ENCODE data around the gene DDX20. TPM values are rescaled to one million over a fixed set of nuclear protein-coding genes. Genes with fewer than 3 reads are reported as not detected.
"Not testable (repeated sequence)": the region's sequence is repeated elsewhere in the genome, so short reads cannot be mapped to it uniquely, and the experiment has no call there.

The DDX20 gene
- polyA plus RNA-seq, 1 experiment = 12.3 TPM

DNA sequence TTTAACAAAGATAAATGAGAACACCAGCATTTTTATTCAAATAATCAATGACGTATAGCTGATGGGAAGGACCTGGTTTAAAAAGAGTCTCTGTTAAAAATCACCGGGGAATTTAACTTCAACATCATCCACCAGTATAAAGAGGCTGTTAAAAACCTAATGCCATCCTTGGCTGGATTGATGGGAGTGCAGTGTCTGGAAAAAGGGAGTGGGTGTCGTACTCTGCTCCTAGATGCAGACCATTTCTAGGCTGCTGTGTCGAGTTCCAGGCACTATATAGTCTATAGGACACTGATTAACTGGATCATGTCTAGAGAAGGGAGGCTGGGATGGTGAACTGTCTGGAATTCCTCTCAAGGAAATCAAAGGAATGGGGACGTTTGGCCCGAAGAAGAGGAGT, 36.1 kb downstream of the DDX20 start:
- Histone ChIP-seq H3K27ac (ENCODE audit: low read depth, low read length) (no peak overlapping the region), H3K27me3 (ENCODE audit: control insufficient read depth, insufficient read depth, low read length) (peaks cover 19% of the 10 kb centered on the region), H3K9me3 (ENCODE audit: control insufficient read depth, insufficient read depth, low read length) (no peaks in the 10 kb centered on the region), H3K4me3 (ENCODE audit: low read depth, low read length) (no peak overlapping the region)
- TF ChIP-seq, protein P1, sequence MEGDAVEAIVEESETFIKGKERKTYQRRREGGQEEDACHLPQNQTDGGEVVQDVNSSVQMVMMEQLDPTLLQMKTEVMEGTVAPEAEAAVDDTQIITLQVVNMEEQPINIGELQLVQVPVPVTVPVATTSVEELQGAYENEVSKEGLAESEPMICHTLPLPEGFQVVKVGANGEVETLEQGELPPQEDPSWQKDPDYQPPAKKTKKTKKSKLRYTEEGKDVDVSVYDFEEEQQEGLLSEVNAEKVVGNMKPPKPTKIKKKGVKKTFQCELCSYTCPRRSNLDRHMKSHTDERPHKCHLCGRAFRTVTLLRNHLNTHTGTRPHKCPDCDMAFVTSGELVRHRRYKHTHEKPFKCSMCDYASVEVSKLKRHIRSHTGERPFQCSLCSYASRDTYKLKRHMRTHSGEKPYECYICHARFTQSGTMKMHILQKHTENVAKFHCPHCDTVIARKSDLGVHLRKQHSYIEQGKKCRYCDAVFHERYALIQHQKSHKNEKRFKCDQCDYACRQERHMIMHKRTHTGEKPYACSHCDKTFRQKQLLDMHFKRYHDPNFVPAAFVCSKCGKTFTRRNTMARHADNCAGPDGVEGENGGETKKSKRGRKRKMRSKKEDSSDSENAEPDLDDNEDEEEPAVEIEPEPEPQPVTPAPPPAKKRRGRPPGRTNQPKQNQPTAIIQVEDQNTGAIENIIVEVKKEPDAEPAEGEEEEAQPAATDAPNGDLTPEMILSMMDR (IDR thresholded peaks at IDR 0.05; ENCODE audit: low read depth, low read length) = no peak
- ChIA-PET CTCF (interaction anchor here (1.3 kb wide), 1 partner anchor 578 kb away, joined by 3 read pairs; no protein-coding TSS in a partner anchor), POLR2A (no interaction called here)
- DNase-seq (ENCODE audit: low read depth, low spot score) = no peak

GRCh38 chr1:111792249-111792648, 36.5 kb downstream of the DDX20 start:
- DNase-seq (ENCODE audit: low read depth, low spot score) = no peak
- POLR2A ChIA-PET = interaction anchor here (0.7 kb wide), 1 partner anchor 35 kb away, joined by 3 read pairs; no protein-coding TSS in a partner anchor
- CTCF ChIA-PET = interaction anchor here (1.3 kb wide), 1 partner anchor 577 kb away, joined by 3 read pairs; no protein-coding TSS in a partner anchor
- no peaks in the 10 kb centered on the region for H3K9me3 ChIP-seq (ENCODE audit: control insufficient read depth, insufficient read depth, low read length)
- peaks cover 20% of the 10 kb centered on the region for H3K27me3 ChIP-seq (ENCODE audit: control insufficient read depth, insufficient read depth, low read length)
- TF ChIP-seq, protein P1 (IDR thresholded peaks at IDR 0.05; ENCODE audit: low read depth, low read length) = no peak
- no peak overlapping the region for H3K4me3 ChIP-seq (ENCODE audit: low read depth, low read length)
- no peak overlapping the region for H3K27ac ChIP-seq (ENCODE audit: low read depth, low read length)

DNA sequence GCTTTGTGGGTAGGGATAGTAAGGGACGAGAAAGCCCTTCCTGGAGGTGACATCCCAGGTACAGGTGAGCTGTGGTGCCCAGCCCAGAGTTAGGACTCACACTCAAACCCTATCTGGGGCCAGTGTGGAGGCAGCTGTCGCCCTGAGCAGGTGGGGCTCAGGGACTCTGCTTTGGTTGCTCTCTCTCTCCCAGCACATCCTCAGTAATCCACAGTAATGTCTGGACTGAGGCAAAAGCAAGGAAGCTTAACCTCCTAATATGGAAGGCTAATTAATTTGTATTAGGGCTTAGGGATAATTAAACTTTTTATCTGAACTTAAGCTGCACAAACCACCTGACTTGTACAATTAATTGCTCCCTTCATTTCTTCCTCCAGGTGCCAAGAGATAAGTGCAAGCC, 38.2 kb downstream of the DDX20 start:
- H3K4me3 ChIP-seq (ENCODE audit: low read depth, low read length) = no peak overlapping the region
- TF ChIP-seq, protein P1 (IDR thresholded peaks at IDR 0.05; ENCODE audit: low read depth, low read length) = no peak
- H3K27ac ChIP-seq (ENCODE audit: low read depth, low read length) = no peak overlapping the region
- CTCF ChIA-PET = no interaction called here
- DNase-seq (ENCODE audit: low read depth, low spot score) = no peak
- H3K27me3 ChIP-seq (ENCODE audit: control insufficient read depth, insufficient read depth, low read length) = peaks cover 9% of the 10 kb centered on the region
- POLR2A ChIA-PET = no interaction called here
- H3K9me3 ChIP-seq (ENCODE audit: control insufficient read depth, insufficient read depth, low read length) = no peaks in the 10 kb centered on the region

DNA sequence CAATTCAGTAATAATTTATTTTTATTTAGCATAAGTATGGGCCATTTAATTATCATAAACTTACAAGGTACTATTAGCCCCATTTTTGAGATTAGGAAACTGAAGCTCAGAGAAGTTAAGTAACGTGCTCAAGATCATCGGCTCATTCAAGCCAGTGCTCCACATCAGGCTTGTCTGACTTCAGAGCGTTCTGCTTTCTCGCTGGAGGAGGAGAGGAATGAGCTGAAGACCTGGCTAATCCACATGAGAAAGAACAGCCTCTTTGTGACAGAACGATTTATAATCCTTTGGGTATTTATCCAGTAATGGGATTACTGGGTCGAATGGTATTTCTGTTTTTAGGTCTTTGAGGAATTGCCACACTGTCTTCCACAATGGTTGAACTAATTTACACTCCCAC, 39.7 kb downstream of the DDX20 start:
- ChIA-PET CTCF (no interaction called here), POLR2A (no interaction called here)

GRCh38 chr1:111798580-111798979, 42.9 kb downstream of the DDX20 start:
- H3K27ac ChIP-seq (ENCODE audit: low read depth, low read length) = no peak overlapping the region
- ChIA-PET POLR2A (no interaction called here), CTCF (no interaction called here)
- no peak for DNase-seq (ENCODE audit: low read depth, low spot score)
- TF ChIP-seq, protein P1 (IDR thresholded peaks at IDR 0.05; ENCODE audit: low read depth, low read length) = no peak
- H3K9me3 ChIP-seq (ENCODE audit: control insufficient read depth, insufficient read depth, low read length) = no peaks in the 10 kb centered on the region
- no peak overlapping the region for H3K4me3 ChIP-seq (ENCODE audit: low read depth, low read length)
- H3K27me3 ChIP-seq (ENCODE audit: control insufficient read depth, insufficient read depth, low read length) = peaks cover 11% of the 10 kb centered on the region

More for the DNA sequence above, 39.7 kb downstream of the DDX20 start:
- peaks cover 6% of the 10 kb centered on the region for H3K27me3 ChIP-seq (ENCODE audit: control insufficient read depth, insufficient read depth, low read length)
- no peak for DNase-seq (ENCODE audit: low read depth, low spot score)
- H3K27ac ChIP-seq (ENCODE audit: low read depth, low read length) = no peak overlapping the region
- H3K4me3 ChIP-seq (ENCODE audit: low read depth, low read length) = no peak overlapping the region
- TF ChIP-seq, protein P1 (IDR thresholded peaks at IDR 0.05; ENCODE audit: low read depth, low read length) = no peak
- no peaks in the 10 kb centered on the region for H3K9me3 ChIP-seq (ENCODE audit: control insufficient read depth, insufficient read depth, low read length)

DNA sequence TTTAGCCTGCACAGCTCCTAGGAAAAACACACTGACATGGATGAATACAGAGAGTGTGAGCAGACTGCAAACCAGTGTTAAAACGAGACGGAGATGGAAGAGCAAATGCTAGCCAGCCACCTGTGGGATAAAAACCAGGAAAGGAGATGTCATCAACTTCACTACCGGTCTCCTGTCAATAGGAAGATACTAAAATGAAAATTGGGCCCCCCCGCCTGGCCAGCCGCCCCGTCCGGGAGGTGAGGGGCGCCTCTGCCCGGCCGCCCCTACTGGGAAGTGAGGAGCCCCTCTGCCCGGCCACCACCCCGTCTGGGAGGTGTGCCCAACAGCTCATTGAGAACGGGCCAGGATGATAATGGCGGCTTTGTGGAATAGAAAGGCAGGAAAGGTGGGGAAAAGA, 44.0 kb downstream of the DDX20 start:
- CTCF ChIA-PET; POLR2A ChIA-PET; H3K4me3 ChIP-seq (ENCODE audit: low read depth, low read length); H3K27ac ChIP-seq (ENCODE audit: low read depth, low read length); DNase-seq (ENCODE audit: low read depth, low spot score); H3K9me3 ChIP-seq (ENCODE audit: control insufficient read depth, insufficient read depth, low read length): not testable (repeated sequence)
- peaks cover 15% of the 10 kb centered on the region for H3K27me3 ChIP-seq (ENCODE audit: control insufficient read depth, insufficient read depth, low read length)
